Measurements from ENCODE around the gene IGDCC3.

Gene IGDCC3

GRCh38 chr15:65377976-65378366 is at the start of gene IGDCC3:
TSS of gene IGDCC3 (minus strand) at chr15:65378002. CDS start at chr15:65377788, 214 bp downstream.
- DNase-seq (ENCODE audit: low read depth), result no peak

GRCh38 chr15:65426216-65426853 is 48.5 kb upstream of the IGDCC3 start:
- DNase-seq (ENCODE audit: low read depth), result no peak

GRCh38 chr15:65424683-65425082 is 46.9 kb upstream of the IGDCC3 start:
- no peak for DNase-seq (ENCODE audit: low read depth)

GRCh38 chr15:65423976-65424679 is 46.3 kb upstream of the IGDCC3 start:
- DNase-seq (ENCODE audit: low read depth), result no peak

- DNase-seq (ENCODE audit: low read depth), result no peak
These were observed 45.6 kb upstream of the IGDCC3 start for GRCh38 chr15:65423150-65423975.

GRCh38 chr15:65421360-65422215 is 43.8 kb upstream of the IGDCC3 start:
- DNase-seq (ENCODE audit: low read depth), result peak; percentile 42

- DNase-seq (ENCODE audit: low read depth), result no peak
These were observed 43.2 kb upstream of the IGDCC3 start for GRCh38 chr15:65420975-65421359.

- DNase-seq (ENCODE audit: low read depth), result no peak
These were observed 40.8 kb upstream of the IGDCC3 start for GRCh38 chr15:65418596-65418995.

GRCh38 chr15:65416845-65417416 is 39.1 kb upstream of the IGDCC3 start:
- DNase-seq (ENCODE audit: low read depth), result no peak

- DNase-seq (ENCODE audit: low read depth), result no peak
These were observed 37.2 kb upstream of the IGDCC3 start for GRCh38 chr15:65414841-65415621.

GRCh38 chr15:65413760-65414144 is 36.0 kb upstream of the IGDCC3 start:
- no peak for DNase-seq (ENCODE audit: low read depth)

GRCh38 chr15:65413051-65413759 is 35.4 kb upstream of the IGDCC3 start:
- DNase-seq (ENCODE audit: low read depth), result no peak

- DNase-seq (ENCODE audit: low read depth), result no peak
These were observed 34.8 kb upstream of the IGDCC3 start for GRCh38 chr15:65412556-65412955.

GRCh38 chr15:65411465-65412071 is 33.8 kb upstream of the IGDCC3 start:
- DNase-seq (ENCODE audit: low read depth), result no peak

GRCh38 chr15:65410972-65411371 is 33.2 kb upstream of the IGDCC3 start:
- no peak for DNase-seq (ENCODE audit: low read depth)

- DNase-seq (ENCODE audit: low read depth), result no peak
These were observed 32.2 kb upstream of the IGDCC3 start for GRCh38 chr15:65410036-65410435.

- DNase-seq (ENCODE audit: low read depth), result no peak
These were observed 31.3 kb upstream of the IGDCC3 start for GRCh38 chr15:65409036-65409631.

GRCh38 chr15:65408324-65409035 is 30.7 kb upstream of the IGDCC3 start:
- DNase-seq (ENCODE audit: low read depth), result no peak
